Measurements from ENCODE around the gene ATF6.

GRCh38 chr1:161843156-161843555, 77.0 kb downstream of the ATF6 start:
- no peak for TF ChIP-seq CTCF (IDR thresholded peaks at IDR 0.05)
- no peak for TF ChIP-seq POLR2A (IDR thresholded peaks at IDR 0.05)
- TF ChIP-seq EP300 (IDR thresholded peaks at IDR 0.05): no peak
